OCI-LY1 (cell line): ENCODE data around the gene RNU7-1.

Source experiments
- EZH2 ChIP-seq: fragments of 200-600 bp; sonication (generic), shearing (Covaris generic); IDR thresholded peaks from 2 replicates; pipeline ENCODE4 v1.8.0; 2017; ENCODE audit warnings: borderline replicate concordance, mixed run types, mild to moderate bottlenecking, antibody characterized with exemption, low read length, moderate library complexity, mixed read lengths
- TF ChIP-seq, protein P1 (sequence below): fragments of 200-600 bp; sonication (generic), shearing (Covaris generic); IDR thresholded peaks from 2 replicates; pipeline ENCODE4 v1.5.1; 2017; ENCODE audit warnings: mild to moderate bottlenecking, antibody characterized with exemption, low read length, moderate library complexity, mixed read lengths

GRCh38 chr12:6958609-6959057, 15.0 kb downstream of the RNU7-1 start:
- TF ChIP-seq, protein P1, sequence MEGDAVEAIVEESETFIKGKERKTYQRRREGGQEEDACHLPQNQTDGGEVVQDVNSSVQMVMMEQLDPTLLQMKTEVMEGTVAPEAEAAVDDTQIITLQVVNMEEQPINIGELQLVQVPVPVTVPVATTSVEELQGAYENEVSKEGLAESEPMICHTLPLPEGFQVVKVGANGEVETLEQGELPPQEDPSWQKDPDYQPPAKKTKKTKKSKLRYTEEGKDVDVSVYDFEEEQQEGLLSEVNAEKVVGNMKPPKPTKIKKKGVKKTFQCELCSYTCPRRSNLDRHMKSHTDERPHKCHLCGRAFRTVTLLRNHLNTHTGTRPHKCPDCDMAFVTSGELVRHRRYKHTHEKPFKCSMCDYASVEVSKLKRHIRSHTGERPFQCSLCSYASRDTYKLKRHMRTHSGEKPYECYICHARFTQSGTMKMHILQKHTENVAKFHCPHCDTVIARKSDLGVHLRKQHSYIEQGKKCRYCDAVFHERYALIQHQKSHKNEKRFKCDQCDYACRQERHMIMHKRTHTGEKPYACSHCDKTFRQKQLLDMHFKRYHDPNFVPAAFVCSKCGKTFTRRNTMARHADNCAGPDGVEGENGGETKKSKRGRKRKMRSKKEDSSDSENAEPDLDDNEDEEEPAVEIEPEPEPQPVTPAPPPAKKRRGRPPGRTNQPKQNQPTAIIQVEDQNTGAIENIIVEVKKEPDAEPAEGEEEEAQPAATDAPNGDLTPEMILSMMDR, result no peak
- no peak for TF ChIP-seq EZH2
